Stimulated activated CD8-positive, alpha-beta memory T cell treated with anti-CD3 and anti-CD28 coated beads, Interleukin-7, amount 100 ng/mL, for 48 hours (primary cell): ENCODE data around the gene ECI1.

Source experiments
- DNase-seq, 2 donors: peaks; one replicate each; pipeline ENCODE4 v3.0.0-alpha.2; 2020; ENCODE audit warnings: low read depth in 1 of 2; ENCODE audit errors: extremely low read depth in 1 of 2

ECI1 gene

DNA sequence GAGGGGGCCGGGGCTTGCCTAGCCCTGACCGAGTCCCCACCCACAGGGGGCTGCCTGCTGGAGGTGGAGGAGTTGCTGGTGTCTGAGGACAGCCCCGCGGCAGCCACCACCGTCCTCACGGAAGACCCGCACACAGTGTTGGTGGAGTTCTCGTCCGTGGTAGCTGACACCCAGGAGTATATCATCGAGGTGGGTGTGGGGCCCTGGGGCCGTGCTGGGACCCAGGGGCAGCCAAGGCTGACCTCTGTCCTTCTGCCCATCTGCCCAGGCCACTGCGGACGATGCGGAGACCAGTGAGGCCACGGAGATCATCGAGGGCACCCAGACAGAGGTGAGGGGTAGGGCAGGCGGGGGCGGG, 16.6 kb downstream of the ECI1 start:
- no peak for DNase-seq

DNA sequence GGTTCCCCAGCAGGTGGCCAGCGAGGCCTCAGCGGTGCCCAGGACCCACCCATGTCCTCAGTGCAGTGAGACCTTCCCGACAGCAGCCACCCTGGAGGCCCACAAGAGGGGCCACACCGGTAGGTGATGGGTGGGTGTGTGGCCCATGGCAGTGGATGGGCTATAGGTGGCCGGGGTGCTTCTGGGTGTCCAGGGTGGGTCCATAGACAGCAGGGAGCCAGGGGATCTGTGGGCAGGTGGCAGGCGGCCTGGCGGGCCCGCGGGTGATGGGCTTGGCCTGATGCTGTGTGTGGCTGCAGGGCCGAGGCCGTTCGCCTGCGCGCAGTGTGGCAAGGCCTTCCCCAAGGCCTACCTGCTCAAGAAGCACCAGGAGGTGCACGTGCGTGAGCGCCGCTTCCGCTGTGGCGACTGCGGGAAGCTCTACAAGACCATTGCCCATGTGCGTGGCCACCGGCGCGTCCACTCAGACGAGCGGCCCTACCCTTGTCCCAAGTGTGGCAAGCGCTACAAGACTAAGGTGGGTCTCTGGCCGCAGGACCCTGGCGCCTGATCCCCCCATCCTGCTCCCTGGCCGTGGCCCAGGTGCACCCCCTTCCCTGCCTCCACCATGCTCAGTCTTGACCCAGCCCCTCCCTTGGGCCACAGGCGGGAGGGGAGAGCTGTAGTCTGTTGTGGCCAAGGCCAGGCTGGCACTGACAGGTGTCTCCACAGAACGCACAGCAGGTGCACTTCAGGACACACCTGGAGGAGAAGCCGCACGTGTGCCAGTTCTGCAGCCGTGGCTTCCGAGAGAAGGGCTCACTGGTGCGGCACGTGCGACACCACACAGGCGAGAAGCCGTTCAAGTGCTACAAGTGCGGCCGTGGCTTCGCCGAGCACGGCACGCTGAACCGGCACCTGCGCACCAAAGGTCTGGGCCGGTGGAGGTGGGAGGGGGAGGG, 17.2 kb downstream of the ECI1 start:
- DNase-seq = no peak

DNA sequence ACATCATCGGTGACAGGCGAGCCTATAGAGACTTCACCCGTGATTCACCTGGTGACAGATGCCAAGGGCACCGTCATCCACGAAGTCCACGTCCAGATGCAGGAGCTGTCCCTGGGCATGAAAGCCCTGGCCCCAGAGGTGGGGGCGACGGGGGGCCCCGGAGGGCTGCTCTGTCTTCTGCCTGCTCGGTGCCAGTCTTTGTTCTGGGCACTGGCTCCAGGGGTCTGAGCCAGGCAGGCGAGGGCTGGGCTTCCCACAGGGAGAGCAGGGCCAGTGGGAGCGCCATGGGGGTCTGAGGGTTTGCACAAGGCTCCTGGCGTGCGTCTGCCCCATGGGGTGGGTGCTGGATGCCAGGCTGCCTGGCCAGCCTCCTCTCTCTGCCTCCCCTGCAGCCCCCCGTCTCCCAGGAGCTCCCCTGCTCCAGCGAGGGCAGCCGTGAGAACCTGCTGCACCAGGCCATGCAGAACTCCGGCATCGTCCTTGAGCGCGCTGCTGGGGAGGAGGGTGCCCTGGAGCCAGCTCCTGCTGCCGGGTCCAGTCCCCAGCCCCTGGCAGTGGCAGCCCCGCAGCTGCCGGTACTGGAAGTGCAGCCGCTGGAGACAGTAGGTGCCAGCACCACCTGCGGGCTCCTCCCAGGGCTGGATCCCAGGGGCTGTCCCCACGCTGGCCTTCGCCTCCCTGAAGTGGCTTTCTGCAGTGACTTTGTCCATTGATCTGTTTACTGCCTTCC, 18.2 kb downstream of the ECI1 start:
- no peak for DNase-seq

DNA sequence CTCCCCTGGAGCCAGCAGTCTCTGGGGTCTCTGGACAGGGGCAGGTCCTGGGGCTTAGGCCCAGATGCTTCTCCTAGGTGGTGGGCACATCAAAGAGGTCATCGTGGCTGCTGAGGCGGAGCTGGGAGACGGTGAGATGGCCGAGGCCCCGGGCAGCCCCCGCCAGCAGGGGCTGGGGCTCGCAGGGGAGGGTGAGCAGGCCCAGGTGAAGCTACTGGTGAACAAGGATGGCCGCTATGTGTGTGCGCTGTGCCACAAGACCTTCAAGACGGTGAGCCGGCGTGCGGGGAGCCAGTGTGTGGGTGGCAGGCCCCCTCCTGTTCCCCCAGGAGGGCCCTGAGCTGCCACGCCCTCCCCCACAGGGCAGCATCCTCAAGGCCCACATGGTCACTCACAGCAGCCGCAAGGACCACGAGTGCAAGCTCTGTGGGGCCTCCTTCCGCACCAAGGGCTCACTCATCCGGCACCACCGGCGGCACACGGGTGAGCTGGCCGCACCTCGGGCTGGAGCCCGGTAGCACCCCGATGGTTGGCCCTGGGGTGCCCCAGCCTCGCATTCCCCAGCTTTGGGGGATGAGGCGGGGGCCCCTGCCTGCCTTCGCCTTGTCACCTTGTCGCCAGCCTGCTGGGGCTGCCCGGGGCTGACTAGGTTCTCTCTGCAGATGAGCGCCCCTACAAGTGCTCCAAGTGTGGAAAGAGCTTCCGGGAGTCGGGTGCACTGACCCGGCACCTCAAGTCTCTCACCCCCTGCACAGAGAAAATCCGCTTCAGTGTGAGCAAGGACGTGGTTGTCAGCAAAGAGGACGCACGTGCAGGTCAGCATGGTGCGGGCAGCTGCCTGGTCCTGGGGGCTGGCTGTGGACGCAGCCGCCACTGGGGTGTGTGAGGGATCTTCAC, 19.0 kb downstream of the ECI1 start:
- DNase-seq = no peak

DNA sequence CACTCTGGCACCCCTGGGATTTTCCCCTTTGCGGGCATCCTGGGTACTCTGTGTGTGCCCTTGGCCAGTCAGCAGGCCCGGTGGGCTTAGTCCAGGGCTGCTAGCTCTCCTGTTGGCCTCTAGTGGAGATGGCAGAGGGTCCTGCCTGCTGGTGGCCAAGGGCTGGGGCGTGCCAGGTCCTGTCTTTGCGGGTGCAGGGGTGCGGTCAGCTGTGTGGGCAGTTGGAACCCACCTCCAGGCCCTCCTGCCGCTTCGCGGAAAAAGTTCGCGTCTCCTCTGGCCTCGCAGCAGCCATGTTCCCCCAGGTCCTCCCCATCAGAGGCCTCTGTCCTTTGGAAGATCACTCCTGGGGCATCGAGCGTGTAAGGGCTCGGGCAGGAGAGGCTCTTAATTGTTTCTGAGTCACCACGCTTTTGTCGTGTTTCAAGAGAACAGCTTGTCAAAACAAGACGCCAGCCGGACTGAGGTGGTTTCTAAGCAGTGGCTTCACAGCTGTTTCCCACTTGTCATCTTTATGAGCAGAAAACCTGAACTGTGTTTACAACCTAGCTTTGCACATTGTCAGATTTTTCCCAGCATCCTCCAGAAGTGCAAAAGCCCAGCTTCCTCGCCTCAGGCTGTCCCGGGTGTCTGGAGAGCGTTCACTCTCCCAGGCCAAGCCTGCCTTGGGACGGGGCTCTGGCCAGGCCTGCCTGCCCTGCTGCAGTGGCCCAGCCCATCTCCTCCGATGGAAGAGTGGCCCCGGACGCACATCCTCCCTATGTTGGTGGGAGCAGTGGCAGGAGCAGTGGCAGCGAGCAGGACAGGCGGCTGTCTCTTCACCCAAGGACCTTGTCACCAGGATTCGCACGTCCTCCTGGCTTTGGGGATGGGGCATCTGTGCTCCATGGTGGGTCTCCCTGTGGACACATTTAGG, 20.1 kb downstream of the ECI1 start:
- no peak for DNase-seq

DNA sequence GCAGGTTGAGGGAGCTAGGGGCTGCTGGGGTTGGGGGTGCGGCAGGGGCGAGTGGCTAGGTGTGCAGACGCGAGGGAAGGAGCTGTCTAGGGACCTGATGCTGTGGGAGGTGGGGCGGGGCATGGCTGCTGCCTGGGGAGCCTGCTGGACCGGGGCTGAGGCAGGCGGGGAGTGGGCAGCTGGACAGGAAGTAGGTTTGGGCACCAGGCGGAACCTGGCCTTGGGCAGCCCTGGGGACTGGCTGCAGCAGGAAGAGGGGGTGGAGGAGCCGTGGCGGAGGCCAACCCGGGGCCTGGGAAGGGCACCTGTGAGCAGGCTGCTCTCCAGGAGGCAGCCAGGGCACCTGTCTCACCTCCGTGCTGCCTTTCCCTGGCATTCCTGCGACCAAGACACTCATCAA, 21.0 kb downstream of the ECI1 start:
- DNase-seq = no peak

DNA sequence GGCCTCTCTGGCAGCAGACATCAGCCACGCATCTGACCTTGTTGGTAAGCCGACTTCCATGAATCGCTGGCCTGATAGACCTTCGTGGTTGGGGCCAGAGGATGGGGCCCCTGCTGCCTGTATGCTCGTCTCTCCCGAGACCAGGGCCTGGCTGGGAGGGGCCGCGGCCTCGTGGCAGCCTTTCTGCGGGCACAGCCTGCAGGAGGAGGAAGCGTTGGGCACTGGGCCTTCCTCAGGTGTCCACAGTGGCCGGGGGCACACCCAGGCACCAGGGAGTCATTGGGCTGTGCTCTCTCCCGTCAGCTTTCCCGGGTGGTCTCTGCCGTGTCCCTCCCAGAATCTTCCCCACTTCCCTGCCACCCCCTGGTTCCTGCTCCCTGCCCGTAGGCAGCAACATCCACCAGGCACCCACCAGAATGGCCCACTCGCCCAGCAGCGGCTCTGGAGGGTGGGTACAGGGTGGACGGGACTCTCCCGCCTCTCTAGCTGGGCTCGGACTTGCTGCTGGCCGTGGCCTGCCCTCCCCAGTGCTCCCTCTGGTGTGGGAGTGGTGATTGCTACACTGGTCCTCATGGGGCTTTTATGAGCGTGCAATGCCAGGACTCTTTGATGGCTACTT, 21.6 kb downstream of the ECI1 start:
- no peak for DNase-seq

DNA sequence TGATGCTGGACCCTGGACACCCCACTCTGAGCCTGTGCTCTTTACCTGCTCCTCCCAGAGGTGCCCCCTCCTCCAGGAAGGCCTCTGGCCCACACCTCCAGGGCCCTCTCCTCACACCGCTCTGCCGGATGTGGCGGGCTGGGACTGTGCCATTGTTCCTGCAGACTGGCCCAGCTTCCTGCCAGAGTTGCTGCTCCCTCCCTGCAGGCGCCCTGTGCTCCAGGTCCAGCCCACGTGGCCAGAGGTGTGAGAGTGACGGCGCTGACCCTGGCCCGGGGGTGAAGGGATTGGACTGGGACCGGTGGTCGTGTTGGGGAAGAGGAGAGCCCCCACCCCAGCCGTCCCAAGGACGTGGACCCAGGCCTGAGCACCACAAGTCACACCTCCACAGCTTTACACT, 22.3 kb downstream of the ECI1 start:
- no peak for DNase-seq

DNA sequence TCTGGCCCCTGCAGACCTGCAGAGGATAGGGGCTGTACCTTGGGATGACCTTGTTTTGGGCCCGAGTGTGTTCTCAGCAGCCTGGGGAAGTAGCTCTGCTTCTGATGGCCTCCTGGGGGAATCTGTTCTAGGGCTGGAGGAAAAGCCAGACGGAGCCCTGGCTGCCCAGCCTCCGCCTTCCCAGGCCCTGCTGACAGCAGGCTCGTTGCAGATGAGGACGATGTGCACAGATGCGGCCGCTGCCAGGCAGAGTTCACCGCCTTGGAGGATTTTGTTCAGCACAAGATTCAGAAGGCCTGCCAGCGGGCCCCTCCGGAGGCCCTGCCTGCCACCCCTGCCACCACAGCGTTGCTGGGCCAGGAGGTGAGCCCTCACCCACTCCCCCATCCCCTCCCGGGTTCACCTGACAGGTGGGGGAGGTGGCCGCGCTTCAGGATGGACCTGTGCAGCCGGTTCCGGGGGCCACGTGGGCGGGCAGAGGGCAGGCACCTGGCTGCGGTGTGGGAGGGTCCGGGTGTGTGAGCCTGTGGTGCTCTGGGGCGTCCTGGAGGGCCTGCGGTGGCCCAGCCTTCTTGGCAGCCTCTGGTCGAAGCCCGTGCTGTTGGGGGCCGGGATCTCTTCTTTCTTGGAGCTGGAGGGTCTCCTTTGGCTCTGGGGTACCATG, 23.1 kb downstream of the ECI1 start:
- no peak for DNase-seq

DNA sequence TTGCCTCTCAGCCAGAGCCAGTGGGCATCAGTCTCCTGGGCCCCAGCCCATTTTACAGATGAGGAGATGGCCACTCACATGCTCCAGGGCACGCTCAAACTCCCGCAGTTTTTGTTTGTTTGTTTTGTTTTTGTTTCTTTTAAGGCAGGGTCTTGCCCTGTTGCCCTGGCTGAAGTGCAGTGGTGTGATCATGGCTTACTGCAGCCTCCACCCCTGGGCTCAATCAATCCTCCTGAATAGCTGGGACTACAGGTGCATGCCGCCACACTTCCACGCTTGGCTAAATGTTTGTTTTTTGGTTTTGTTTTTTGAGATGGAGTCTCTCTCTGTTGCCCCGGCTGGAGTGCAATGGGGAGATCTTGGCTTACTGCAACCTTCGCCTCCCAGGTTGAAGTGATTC, 24.5 kb downstream of the ECI1 start:
- DNase-seq = no peak

DNA sequence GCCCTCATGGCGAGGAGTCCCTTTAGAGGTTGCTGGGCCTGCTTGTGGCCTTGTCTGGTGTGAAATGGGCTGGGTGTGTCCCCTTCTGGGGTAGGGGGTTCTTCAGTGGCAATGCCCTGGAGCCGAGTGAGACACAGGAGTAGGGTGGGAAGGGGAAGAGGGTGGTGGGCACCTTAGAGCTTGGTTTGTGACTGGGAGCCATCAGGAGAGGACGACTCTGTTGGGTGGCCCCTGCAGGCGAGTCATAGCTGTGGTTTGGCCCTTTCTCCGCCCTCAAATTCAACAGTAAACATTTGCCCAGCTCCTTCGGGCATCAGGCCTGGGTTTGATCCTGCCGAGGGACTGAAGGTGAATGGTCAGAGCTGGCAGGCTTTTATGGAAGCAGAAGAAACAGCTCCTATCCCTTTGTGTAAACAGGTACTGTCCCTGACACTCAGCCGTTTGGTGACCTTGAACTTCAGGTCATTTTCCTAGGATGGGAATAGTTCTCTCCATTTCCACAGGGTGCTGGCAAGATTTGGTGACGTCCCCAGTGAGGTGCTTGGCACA, 25.1 kb downstream of the ECI1 start:
- DNase-seq = no peak

DNA sequence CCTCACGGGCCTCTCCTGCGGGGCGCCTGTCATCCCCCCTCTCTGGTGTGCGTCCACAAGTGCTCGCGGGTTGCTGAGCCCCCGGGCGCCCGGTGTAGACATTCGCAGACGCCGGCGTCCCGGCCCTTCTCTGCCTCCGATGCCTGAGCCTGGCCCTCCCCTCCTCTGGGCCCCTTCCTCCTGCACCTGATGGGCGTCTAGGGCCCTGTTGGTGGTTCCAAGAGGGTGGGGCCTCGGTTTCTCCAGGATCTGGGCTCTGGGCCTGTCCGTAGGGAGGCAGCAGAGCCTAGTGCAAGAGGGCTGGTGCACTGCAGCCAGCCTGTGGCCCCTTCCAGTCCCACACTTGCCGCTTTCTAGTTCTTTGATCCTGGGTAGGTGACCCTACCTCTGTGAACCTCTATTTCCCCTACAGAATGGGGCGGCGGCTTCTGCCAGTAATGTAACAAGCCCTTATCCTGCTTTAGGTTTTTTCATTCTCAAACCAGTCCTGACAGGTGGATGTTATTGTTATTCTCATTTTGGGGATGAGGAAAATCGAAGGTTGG, 27.4 kb downstream of the ECI1 start:
- DNase-seq = no peak

DNA sequence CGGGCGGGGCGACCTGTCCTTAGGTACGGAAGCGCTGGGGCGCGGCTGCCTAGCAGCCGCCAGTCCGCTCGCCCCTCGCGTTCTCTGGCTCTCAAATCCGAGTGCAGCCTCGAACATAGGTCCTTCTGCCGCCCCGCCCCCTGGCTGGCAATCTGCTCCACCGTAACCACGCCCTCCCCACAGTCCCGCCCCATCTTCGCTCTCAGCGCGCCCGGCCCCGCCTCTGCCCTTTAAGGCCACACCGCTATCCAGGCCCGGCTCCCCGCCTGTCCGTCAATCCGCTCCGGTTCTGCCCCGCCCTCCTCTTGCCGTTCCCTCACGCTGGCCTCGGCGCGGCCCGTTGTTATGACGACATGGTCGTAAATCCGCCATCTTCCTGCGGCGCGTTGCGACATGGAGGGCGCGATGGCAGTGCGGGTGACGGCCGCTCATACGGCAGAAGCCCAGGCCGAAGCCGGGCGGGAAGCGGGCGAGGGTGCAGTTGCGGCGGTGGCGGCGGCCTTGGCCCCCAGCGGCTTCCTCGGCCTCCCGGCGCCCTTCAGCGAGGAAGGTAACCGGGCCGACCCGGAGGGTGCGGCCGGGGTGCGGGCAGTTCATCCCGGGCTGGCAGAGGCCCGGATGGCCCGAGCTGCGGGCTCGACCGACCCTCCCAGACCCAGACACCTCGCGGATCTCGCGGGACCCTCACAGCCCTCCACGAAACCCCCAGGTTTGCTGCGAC, 28.0 kb downstream of the ECI1 start, which contains the start of gene E4F1:
E4F1 (plus strand) TSS at position 371 of the 721 bp plus-strand sequence; CDS start at position 394, 23 bp downstream.
- peak; percentile 99 to 100 for DNase-seq

DNA sequence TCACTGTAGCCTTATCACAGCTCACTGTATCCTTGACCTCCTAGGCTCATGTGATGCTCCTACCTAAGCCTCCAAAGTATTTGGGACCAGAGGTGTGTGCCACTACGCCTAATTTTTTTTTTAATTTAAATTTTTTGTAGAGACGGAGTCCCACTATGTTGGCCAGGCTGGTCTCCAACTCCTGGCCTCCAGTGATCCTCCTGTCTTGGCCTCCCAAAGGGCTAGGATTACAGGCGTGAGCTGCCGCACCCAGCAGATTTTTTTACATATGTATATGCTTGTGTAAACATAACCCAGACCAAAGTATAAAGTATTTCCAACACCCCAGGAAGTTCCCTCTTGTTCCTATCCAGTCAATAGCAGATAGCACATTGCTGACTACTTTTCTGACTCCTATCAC, 35.1 kb downstream of the ECI1 start:
- no peak for DNase-seq

DNA sequence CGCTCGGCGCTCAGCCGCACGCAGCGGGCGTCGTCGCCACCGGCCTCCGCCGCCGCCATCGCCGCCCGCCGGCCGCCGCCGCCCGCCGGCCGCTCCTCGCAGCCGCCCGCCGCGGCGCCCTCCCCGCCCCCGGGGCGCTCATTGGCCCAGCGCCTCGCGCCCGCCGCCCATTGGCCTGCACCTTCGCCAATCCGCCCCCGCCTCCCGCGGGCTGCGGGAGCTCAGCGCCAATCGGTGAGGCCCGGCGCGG, 36.7 kb downstream of the ECI1 start, which contains the start of gene PGP:
PGP (minus strand) TSS at position 122 of the 250 bp plus-strand sequence; CDS start at position 59, 63 bp downstream.
- no peak for DNase-seq

DNA sequence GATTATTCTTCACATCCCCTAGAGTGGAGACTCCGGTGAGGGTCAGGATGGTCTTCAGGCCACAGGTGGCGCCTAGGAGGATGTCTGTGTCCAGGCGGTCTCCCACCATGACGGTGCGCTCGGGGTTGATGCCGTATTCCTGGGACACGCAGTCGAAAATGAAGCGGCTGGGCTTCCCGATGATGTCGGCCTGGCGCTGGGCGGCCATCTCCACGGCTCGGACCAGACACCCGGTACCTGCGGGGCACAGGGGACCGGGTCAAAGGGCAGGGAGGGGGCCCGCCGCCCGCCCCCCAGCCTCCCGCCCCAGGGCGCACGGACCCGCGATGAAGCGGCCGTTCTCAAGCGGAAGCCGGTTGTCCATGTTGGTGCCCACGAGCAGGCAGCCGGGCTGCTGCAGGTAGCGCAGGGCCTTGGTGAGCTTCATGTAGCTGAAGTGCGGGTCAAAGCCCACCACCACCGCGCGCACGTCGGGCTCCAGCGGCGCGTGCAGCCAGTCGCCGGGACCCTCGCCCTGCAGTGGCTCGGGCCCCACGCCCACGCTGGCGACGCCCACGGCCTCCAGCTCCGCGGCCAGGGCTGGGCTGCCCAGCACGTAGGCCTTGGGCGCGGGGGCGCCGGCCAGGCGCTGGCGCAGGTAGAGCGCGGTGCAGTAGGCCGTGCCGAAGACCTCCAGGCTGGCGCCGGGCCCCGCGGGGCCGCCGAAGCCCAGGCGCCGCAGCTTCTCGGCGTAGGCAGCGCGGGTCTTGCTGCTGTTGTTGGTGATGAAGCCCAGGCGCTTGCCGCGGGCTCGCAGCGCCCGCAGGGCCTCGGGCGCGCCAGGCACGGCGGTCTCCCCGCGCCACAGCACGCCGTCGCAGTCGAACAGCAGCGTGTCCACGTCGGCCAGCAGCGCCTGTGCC, 37.3 kb downstream of the ECI1 start:
- DNase-seq = no peak
